GM18951 (cell line): Measurements from ENCODE around the gene SLC49A3.
A peak's percentile ranks its signal among the peaks of the same experiment; 100 is the strongest.

Experiments used
- POLR2A ChIP-seq: IDR thresholded peaks from 4 replicates; pipeline ENCODE4 v1.6.1; 2011; ENCODE audit warnings: mild to moderate bottlenecking; ENCODE audit not compliant: insufficient read length, insufficient read depth; ENCODE audit errors: extremely low read depth
- in situ Hi-C: fragments of 300-500 bp; cut with MboI; formaldehyde crosslinking; loops from one replicate; pipeline ENCODE4 v1.12.0; 2022; ENCODE audit warnings: low sequenced_read_pairs, mixed read lengths, inconsistent platforms; ENCODE audit not compliant: unreplicated experiment

The SLC49A3 gene

DNA sequence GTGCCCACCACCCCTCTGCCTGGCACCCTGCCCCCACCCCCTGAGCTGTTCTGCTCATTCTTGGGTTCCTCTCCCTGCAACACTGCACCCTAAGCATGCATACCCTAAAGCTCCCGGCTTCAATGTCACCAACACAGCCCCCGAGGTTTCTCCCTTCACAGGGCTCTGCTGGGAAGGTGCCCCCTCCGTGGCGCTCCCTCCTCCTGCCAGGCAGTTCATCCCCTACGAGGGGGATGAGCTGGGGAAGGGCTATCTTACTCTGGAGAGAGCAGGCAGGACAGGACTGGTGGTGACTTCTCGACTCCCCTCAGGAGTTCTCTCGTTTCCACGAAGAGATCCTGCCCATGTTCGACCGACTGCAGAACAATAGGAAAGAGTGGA lies 21.4 kb downstream of the SLC49A3 start:
- no peak for TF ChIP-seq POLR2A
- in situ Hi-C loops = no loop called here

DNA sequence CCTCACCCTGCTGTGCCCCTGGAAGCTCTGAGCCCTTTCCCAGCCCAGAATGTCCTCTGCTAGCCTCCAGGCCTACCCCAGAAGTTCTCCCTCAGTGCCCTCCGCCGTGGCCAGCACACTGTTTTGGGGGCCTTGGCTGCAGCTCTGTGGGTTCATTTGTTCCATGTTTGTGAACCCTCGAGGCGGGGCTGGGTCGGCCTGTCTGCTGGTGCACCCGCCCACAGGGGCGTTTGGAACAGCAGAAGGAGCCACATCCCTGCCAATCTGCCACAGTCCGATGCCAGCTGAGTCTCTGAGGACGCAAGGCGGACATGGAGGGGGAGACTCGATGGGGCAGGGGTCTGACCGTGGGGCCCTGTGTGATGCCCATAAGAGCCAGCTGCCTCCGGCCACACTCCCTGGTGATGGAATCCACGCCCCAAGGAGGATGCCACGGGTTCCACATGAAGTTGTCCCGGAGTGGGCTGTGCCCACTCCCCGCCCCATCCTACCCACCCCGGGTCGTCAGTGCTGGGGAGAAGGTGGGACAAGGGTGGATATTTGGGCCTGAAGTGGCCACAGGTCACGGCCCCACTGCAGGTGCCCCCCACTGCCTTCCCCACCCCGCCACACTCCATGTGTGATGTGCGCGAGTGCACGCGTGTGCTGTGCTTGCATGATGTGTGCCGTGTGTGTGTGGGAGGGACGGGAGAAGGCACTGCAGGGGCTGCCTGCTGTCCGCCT lies 22.0 kb downstream of the SLC49A3 start:
- TF ChIP-seq POLR2A = no peak
- in situ Hi-C loops = no loop called here

DNA sequence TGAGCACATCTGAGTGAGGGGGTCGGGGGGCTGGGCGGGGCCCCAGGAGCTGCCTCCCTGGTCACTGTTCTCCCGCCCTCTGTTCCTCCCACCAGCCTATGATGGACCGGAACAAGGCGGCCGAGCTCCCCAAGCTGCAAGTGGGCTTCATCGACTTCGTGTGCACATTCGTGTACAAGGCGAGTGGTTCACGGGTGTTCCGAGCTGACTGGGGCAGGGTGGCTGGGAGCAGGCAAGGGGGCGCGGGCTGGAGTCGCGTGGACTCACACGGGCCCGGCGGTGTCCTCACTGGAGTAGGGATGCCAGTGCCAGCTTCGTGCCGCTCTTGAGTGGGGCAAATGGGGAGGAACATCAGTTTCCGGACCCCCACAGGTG lies 22.5 kb downstream of the SLC49A3 start:
- in situ Hi-C loops = no loop called here
- TF ChIP-seq POLR2A = no peak

DNA sequence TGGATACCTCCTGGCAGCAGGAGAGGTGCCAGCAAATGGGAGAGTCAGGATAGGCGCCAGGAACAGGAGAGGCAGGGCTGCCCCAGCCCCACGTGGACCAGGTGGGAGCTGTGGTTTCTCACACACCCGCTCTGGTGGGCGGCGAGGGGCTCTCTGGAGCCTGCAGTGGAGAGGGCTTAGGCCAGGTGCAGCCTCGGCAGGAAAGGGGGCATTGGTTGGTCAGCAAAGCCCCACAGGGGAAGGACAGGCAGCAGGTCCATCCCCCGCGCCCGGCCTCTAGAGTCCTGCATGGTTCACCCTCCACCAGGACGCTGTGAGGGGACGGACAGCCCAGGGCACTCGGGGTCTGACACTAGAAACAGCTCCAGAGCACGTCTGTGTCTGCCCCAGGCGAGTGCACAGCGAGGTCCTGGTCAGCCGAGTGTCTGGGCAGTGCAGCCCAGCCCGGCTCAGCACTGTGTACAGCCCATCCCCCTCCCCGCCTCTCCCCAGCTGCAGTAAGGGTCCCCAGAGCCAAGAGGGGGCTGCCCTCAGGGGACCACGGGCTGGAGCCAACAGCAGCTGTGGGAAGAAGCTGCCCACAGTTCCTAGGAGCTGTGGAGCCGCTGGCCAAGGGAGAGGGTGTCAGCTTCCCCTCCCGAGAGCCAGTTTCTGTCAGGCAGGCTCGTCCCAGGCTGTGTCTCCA lies 23.1 kb downstream of the SLC49A3 start:
- TF ChIP-seq POLR2A = no peak

DNA sequence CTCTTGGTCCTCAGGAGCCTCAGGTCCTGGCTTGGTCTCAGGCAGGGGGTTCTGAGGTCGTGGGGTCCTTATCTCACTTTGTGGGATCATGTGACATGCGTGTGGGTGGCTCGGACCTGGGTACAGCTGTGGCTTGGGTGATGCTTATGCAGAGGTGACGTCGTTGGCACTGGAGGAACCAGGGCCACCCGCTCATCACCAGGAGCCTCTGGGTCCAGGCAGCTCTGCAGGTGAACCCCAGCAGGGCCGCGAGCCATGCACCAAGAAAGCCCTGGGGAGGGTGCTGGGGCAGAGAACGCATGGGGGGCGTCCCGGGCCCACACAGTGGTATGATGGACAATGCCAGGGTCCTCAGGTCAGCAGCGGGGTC lies 23.6 kb downstream of the SLC49A3 start:
- in situ Hi-C loops = no loop called here
- TF ChIP-seq POLR2A = no peak

More for the DNA sequence above, 23.1 kb downstream of the SLC49A3 start:
- in situ Hi-C loops = no loop called here

DNA sequence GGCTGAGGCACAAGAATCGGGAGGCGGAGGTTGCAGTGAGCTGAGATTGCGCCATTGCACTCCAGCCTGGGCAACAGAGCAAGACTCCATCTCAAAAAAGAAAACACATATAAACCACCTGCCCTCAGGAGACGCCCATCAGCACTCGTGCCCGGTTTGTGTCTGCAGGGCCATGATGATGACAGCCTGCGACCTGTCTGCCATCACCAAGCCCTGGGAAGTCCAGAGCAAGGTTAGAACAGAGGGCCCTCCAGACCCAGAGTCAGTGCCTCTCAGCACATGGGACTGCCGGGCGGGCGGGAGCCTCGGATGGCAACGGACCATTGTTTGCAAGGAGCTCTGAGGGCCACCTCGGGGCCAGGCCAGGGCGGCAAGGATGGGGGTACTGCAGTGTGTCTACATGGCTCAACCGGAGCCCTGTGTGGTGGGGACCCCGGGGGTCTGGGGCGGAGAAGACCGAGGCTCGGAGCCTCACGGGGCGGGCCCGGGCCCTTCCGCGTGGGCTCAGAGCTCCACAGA lies 24.2 kb downstream of the SLC49A3 start:
- no peak for TF ChIP-seq POLR2A
- in situ Hi-C loops = no loop called here

DNA sequence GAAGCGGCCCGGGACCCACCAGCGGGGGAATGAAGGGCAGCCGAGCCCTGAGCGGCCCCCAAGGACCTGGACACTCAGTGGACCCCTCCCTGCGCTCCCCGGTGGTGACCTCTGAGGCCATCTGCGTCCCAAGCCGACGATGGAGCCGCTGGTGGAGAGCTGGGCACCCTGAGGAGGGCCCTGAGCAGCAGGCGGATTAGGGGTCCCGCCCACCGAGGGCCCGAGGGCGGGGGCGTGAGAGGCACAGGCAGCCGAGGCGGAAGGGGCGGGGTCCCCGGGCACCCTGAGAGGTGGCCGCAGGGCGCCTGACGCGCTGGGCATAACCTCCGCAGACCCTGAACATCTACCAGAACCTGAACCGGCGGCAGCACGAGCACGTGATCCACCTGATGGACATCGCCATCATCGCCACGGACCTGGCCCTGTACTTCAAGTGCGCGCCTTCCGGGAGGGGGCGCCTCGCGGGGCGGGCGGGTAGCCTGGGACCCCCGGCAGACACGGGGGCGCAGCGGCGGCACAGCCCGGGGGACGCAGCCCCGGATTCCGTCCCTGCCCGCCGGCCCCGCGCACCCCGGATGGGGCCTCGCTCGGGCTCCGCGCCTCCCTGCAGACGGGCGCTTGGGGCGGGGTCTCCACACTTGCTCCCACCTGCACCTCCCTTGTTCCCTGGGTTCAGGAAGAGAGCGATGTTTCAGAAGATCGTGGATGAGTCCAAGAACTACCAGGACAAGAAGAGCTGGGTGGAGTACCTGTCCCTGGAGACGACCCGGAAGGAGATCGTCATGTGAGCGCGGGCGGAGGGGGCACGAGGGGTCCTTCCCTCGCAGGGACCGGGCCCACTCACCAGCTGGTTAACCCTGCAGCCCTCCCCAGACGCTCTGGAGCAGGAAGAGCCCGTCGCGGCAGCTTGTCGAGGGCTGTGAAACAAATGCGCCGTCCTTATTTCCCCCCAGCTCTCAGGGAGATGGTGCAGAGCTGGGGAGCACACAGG lies 25.2 kb downstream of the SLC49A3 start:
- in situ Hi-C loops = no loop called here
- peak; percentile 49 for TF ChIP-seq POLR2A

DNA sequence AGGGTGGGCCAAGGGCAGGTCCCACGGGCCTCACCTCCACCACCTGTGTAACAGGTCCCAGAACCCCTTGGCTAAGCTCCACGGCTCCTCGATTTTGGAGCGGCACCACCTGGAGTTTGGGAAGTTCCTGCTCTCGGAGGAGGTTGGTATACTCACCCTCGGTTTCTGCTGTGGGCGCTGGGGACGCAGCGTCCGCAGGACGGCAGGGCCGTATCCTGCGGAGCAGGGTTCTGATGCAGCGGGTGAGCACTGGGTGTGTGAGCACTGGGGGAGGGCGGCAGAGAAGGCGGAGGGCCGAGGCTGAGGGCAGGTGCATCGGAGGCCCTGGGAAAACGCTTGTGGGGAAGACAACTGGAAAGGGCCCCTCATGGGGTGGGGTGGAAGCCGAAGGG lies 25.9 kb downstream of the SLC49A3 start:
- no peak for TF ChIP-seq POLR2A
- in situ Hi-C loops = no loop called here

DNA sequence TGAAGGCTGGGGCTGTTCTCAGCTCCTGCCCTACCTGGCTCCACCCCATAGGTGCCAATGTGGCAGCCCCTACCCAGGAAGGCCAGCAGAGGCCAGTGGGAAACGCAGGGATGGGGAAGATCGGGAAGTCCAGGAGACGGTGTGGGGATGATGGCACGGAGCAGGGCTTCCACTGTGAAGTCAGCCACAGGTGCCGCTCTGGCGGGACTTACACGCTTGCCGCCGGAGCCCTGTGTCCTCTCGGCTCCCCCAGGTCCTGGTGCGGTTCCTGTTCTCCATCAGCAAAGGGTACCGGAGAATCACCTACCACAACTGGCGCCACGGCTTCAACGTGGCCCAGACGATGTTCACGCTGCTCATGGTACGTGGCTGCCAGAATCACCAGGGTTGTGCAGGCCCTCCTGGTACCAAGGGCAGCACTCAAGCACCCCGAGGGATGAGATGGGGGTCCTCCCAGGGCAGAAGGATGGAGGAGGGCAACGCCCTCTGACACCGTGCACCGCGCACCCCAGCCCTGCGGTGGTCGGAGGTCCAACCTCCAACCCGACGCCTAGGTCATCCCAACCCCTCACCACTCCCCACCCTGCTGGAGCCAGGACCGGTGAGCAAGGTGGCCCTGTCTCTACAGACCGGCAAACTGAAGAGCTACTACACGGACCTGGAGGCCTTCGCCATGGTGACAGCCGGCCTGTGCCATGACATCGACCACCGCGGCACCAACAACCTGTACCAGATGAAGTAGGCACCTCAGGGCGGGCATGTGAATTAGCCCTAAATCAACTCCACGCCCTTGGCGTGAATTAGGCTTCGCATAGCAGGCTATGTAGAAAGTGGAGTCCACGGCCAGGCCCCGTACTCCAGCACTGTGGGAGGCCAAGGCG lies 26.8 kb downstream of the SLC49A3 start:
- in situ Hi-C loops = no loop called here
- TF ChIP-seq POLR2A = no peak

DNA sequence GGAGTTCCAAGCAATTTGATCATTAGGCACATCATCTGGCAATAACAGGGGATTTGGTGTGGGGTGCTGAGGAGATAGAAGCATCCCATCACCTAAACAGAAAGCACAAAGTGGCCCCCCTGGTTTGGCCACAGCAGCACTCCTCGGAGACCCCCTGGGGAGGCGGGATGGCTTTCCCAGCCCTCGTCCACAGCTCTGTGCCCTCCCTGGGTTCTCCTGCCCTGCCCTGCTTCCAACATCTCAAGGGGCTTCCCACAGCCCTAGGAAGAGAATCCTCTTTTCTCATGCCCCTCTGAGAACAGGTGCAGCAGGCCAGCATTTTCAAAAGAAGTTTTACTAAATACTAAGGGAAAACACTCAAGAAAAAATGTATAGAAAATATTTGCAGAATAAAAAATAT lies 27.7 kb downstream of the SLC49A3 start:
- in situ Hi-C loops = no loop called here
- TF ChIP-seq POLR2A = no peak

DNA sequence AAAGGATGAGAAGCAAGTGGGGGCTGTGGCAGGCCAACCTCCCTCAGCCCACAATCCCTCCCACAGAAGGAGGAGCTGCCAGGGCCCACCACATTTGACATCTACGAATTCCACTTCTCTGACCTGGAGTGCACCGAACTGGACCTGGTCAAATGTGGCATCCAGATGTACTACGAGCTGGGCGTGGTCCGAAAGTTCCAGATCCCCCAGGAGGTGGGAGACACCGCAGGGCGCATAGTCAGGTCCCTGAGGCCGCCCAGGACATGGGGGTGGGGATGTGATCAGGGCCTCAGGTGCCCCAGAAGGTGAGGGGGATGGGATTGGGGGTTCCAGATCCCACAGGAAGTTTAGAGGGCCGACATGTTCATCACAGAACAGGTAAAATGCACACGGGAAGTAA lies 28.6 kb downstream of the SLC49A3 start:
- in situ Hi-C loops = no loop called here
- no peak for TF ChIP-seq POLR2A

DNA sequence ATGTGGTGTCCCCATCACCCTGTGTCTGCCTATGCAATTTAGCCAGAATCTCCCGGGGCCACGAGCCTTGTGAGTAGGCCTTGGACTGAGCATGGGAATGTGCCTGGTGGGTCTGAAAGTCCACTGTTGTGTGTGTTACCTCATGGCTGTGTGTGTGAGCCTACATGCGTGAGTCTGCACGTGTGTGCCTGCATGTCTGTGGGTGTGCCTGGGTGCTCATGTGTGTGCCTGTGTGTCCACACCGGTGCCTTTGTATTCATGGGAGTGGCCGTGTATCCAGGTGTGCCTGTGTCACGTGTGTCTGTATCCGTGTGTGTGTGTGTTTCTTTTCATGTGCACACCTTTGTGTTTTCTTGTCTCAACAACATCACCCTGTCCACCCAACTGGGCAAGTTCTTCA lies 29.1 kb downstream of the SLC49A3 start:
- TF ChIP-seq POLR2A = no peak
- in situ Hi-C loops = no loop called here
